ENCODE data around the gene SLC35F5.
A peak's percentile ranks its signal among the peaks of the same experiment; 100 is the strongest.
"Not testable (repeated sequence)": the region's sequence is repeated elsewhere in the genome, so short reads cannot be mapped to it uniquely, and the experiment has no call there.

The SLC35F5 gene

GRCh38 chr2:113755035-113755834, 1.2 kb downstream of the SLC35F5 start:
- no peak for DNase-seq

GRCh38 chr2:113754160-113754559, 2.3 kb downstream of the SLC35F5 start:
- DNase-seq = no peak

GRCh38 chr2:113750385-113750784, 6.1 kb downstream of the SLC35F5 start:
- DNase-seq = no peak

GRCh38 chr2:113741091-113741490, 15.4 kb downstream of the SLC35F5 start:
- DNase-seq = peak; percentile 60

- no peak for DNase-seq
Observed at GRCh38 chr2:113739849-113740248, 16.6 kb downstream of the SLC35F5 start.

GRCh38 chr2:113734185-113734584, 22.3 kb downstream of the SLC35F5 start:
- peak; percentile 87 for DNase-seq

- DNase-seq = no peak
Observed at GRCh38 chr2:113724010-113724409, 32.4 kb downstream of the SLC35F5 start.

- DNase-seq = no peak
Observed at GRCh38 chr2:113723411-113723810, 33.0 kb downstream of the SLC35F5 start.

- DNase-seq = peak; percentile 12
Observed at GRCh38 chr2:113720167-113720566, 36.3 kb downstream of the SLC35F5 start.

- DNase-seq = no peak
Observed at GRCh38 chr2:113716291-113716690, 40.2 kb downstream of the SLC35F5 start.

- no peak for DNase-seq
Observed at GRCh38 chr2:113712941-113713340, 43.5 kb downstream of the SLC35F5 start.

GRCh38 chr2:113711851-113712250, 44.6 kb downstream of the SLC35F5 start:
- no peak for DNase-seq

- DNase-seq = no peak
Observed at GRCh38 chr2:113709022-113709421, 47.4 kb downstream of the SLC35F5 start.

- DNase-seq = no peak
Observed at GRCh38 chr2:113707106-113707505, 49.3 kb downstream of the SLC35F5 start.

GRCh38 chr2:113705982-113706523, 50.4 kb downstream of the SLC35F5 start:
- no peak for DNase-seq

GRCh38 chr2:113704300-113704993, 52.0 kb downstream of the SLC35F5 start:
- not testable (repeated sequence) for DNase-seq

- DNase-seq = no peak
Observed at GRCh38 chr2:113703386-113704299, 52.8 kb downstream of the SLC35F5 start.

GRCh38 chr2:113700186-113700841, 56.1 kb downstream of the SLC35F5 start:
- DNase-seq = peak; percentile 84

- peak; percentile 14 for DNase-seq
Observed at GRCh38 chr2:113698892-113699447, 57.5 kb downstream of the SLC35F5 start.

GRCh38 chr2:113698251-113698650, 58.2 kb downstream of the SLC35F5 start:
- DNase-seq = not testable (repeated sequence)

GRCh38 chr2:113697516-113697915, 58.9 kb downstream of the SLC35F5 start:
- DNase-seq = no peak

GRCh38 chr2:113694438-113694837, 62.0 kb downstream of the SLC35F5 start:
- no peak for DNase-seq
